Right ventricle myocardium superior (tissue), 1 donor: Measurements from ENCODE around the gene KRTAP25-1. TPM values are rescaled to one million over a fixed set of nuclear protein-coding genes. Genes with fewer than 3 reads are reported as not detected.

Experiments
- ATAC-seq: fragments of 200-7000 bp; cut with Tn5 transposase; one replicate; pipeline ENCODE4 v1.9.1; 2020; ENCODE audit warnings: mild to moderate bottlenecking; ENCODE audit not compliant: poor library complexity
- DNase-seq: peaks from one replicate; pipeline ENCODE4 v3.0.0-alpha.2; 2020
- intact Hi-C: fragments of 100-400 bp; cut with DNase I; formaldehyde crosslinking; loops from one replicate; pipeline ENCODE4 v1.11.2; 2022
- long read RNA-seq: library from polyadenylated mRNA; unstranded; transcript quantifications from one replicate; pipeline ENCODE4 v2.0.0, GENCODE V29; 2021
- total RNA-seq: library from RNA; stranded (reverse); fragmentation: NEBNext Ultra II Directional; extraction: Animal tissue kit (Norgen Biotek cat#: 25700); gene quantifications from one replicate; pipeline ENCODE4 v1.2.1, GENCODE V29; 2021
- donor health status: DM: no; HTN: yes; CAD: no; lungs with severe emphysema.

KRTAP25-1 gene
- not detected for total RNA-seq
- long read RNA-seq = 0 reads

GRCh38 chr21:30289215-30289614 lies at the start of gene KRTAP25-1:
KRTAP25-1 (minus strand) TSS chr21:30289514; CDS start chr21:30289490, 24 bp downstream.
- intact Hi-C loops = no loop called here
- DNase-seq = no peak
- no peak for ATAC-seq

GRCh38 chr21:30338717-30339116 lies 49.4 kb upstream of the KRTAP25-1 start:
- intact Hi-C loops = no loop called here
- DNase-seq (no peak), ATAC-seq (no peak)

GRCh38 chr21:30337772-30338171 lies 48.5 kb upstream of the KRTAP25-1 start:
- ATAC-seq (no peak), DNase-seq (no peak)
- intact Hi-C loops = no loop called here

- no peak for DNase-seq
- ATAC-seq = no peak
- intact Hi-C loops = no loop called here
Measured at GRCh38 chr21:30337276-30337744, 48.0 kb upstream of the KRTAP25-1 start, which contains the start of gene KRTAP27-1. KRTAP27-1 (minus strand) TSS chr21:30337694; CDS start chr21:30337668, 26 bp downstream.

- DNase-seq = no peak
- no peak for ATAC-seq
- intact Hi-C loops = no loop called here
Measured at GRCh38 chr21:30336596-30336995, 47.3 kb upstream of the KRTAP25-1 start.

- DNase-seq (no peak), ATAC-seq (no peak)
- intact Hi-C loops = no loop called here
Measured at GRCh38 chr21:30333736-30334135, 44.4 kb upstream of the KRTAP25-1 start.

GRCh38 chr21:30332681-30333080 lies 43.4 kb upstream of the KRTAP25-1 start:
- no peak for DNase-seq
- intact Hi-C loops = no loop called here
- no peak for ATAC-seq

- intact Hi-C loops = no loop called here
- ATAC-seq (no peak), DNase-seq (no peak)
Measured at GRCh38 chr21:30329203-30329875, 40.0 kb upstream of the KRTAP25-1 start.

- no peak for DNase-seq
- intact Hi-C loops = no loop called here
- ATAC-seq = no peak
Measured at GRCh38 chr21:30326390-30326789, 37.1 kb upstream of the KRTAP25-1 start.

- intact Hi-C loops = no loop called here
- ATAC-seq = no peak
- no peak for DNase-seq
Measured at GRCh38 chr21:30320215-30320614, 30.9 kb upstream of the KRTAP25-1 start, which contains the start of gene KRTAP26-1. KRTAP26-1 (minus strand) TSS chr21:30320315; CDS start chr21:30320035, 280 bp downstream.

- ATAC-seq = no peak
- intact Hi-C loops = no loop called here
- no peak for DNase-seq
Measured at GRCh38 chr21:30315701-30316100, 26.4 kb upstream of the KRTAP25-1 start.

- intact Hi-C loops = no loop called here
- DNase-seq (no peak), ATAC-seq (no peak)
Measured at GRCh38 chr21:30306884-30307283, 17.6 kb upstream of the KRTAP25-1 start.

- DNase-seq = no peak
- no peak for ATAC-seq
- intact Hi-C loops = no loop called here
Measured at GRCh38 chr21:30305136-30305535, 15.8 kb upstream of the KRTAP25-1 start.

GRCh38 chr21:30282850-30283249 lies 6.5 kb downstream of the KRTAP25-1 start, which contains the start of gene KRTAP24-1:
KRTAP24-1 (minus strand) TSS chr21:30282950; CDS start chr21:30282932, 18 bp downstream.
- ATAC-seq (no peak), DNase-seq (no peak)
- intact Hi-C loops = no loop called here

- no peak for DNase-seq
- no peak for ATAC-seq
- intact Hi-C loops = no loop called here
Measured at GRCh38 chr21:30271611-30272010, 17.7 kb downstream of the KRTAP25-1 start.

- intact Hi-C loops = no loop called here
- DNase-seq (no peak), ATAC-seq (no peak)
Measured at GRCh38 chr21:30271156-30271555, 18.2 kb downstream of the KRTAP25-1 start.

- ATAC-seq (no peak), DNase-seq (no peak)
- intact Hi-C loops = no loop called here
Measured at GRCh38 chr21:30269803-30270530, 19.3 kb downstream of the KRTAP25-1 start.

- DNase-seq (no peak), ATAC-seq (no peak)
- intact Hi-C loops = no loop called here
Measured at GRCh38 chr21:30268608-30269197, 20.6 kb downstream of the KRTAP25-1 start.

- no peak for ATAC-seq
- DNase-seq = no peak
- intact Hi-C loops = no loop called here
Measured at GRCh38 chr21:30257773-30258172, 31.5 kb downstream of the KRTAP25-1 start.
